Upper lobe of left lung (tissue), 4 donors: ENCODE results near the gene CYP26B1.

Source experiments
- CTCF ChIP-seq, 6 experiments: fragments of 450-650 bp in 4 of 6; fragments of 200-600 bp in 2 of 6; sonication (generic) in 2 of 6; IDR thresholded peaks; one replicate each; pipeline ENCODE4 v1.5.1; 2016 to 2019; ENCODE audit warnings: antibody characterized with exemption in 6 of 6
- EP300 ChIP-seq, 4 donors: sonication (generic); formaldehyde crosslinking; IDR thresholded peaks; one replicate each; pipeline ENCODE4 v1.5.1; 2017; ENCODE audit warnings: antibody characterized with exemption in 4 of 4, control low read depth in 2 of 4
- POLR2A ChIP-seq, 4 donors: fragments of 450-650 bp; IDR thresholded peaks; one replicate each; pipeline ENCODE4 v1.5.1; 2016 to 2017; ENCODE audit warnings: antibody characterized with exemption in 4 of 4, mild to moderate bottlenecking in 2 of 4
- POLR2AphosphoS5 ChIP-seq, 2 donors: sonication (generic); formaldehyde crosslinking; IDR thresholded peaks; one replicate each; pipeline ENCODE4 v1.5.1; 2017; ENCODE audit warnings: antibody characterized with exemption in 2 of 2

- TF ChIP-seq EP300 (IDR thresholded peaks at IDR 0.05), result no peak
- no peak for TF ChIP-seq CTCF (IDR thresholded peaks at IDR 0.05)
- TF ChIP-seq POLR2A (IDR thresholded peaks at IDR 0.05), result no peak
- TF ChIP-seq POLR2AphosphoS5 (IDR thresholded peaks at IDR 0.05), result no peak
Measured at GRCh38 chr2:72154386-72154975, 6.8 kb upstream of the CYP26B1 start.
